NT2/D1 (cell line): Measurements from ENCODE around the gene ENTHD1.

Source experiments
- DNase-seq: peaks from one replicate; pipeline ENCODE4 v3.0.0-alpha.2; 2011; ENCODE audit warnings: low read depth, low spot score
- H3K27me3 ChIP-seq: 2 replicates; pipeline ENCODE4 v1.6.0; 2011; ENCODE audit warnings: mild to moderate bottlenecking; ENCODE audit not compliant: insufficient read length, insufficient read depth
- H3K36me3 ChIP-seq: 2 replicates; pipeline ENCODE4 v1.6.1; 2011; ENCODE audit warnings: mild to moderate bottlenecking, low read length, mixed read lengths; ENCODE audit not compliant: insufficient read depth, insufficient read length
- H3K4me1 ChIP-seq: 2 replicates; pipeline ENCODE4 v1.5.1; 2011; ENCODE audit not compliant: insufficient read depth, insufficient read length
- H3K4me3 ChIP-seq: 2 replicates; pipeline ENCODE4 v1.5.1; 2011; ENCODE audit warnings: low read depth; ENCODE audit not compliant: insufficient read length
- H3K9ac ChIP-seq: 2 replicates; pipeline ENCODE4 v1.6.0; 2011; ENCODE audit warnings: low read depth; ENCODE audit not compliant: insufficient read length
- H3K9me3 ChIP-seq: 2 replicates; pipeline ENCODE4 v1.5.1; 2011; ENCODE audit warnings: mild to moderate bottlenecking, low read length; ENCODE audit not compliant: insufficient read depth
- SUZ12 ChIP-seq: IDR thresholded peaks from 2 replicates; pipeline ENCODE4 v1.6.1; 2011; ENCODE audit not compliant: insufficient read length, insufficient read depth; ENCODE audit errors: extremely low read depth
- YY1 ChIP-seq: IDR thresholded peaks from 2 replicates; pipeline ENCODE4 v1.6.1; 2011; ENCODE audit not compliant: insufficient read length, insufficient read depth
- ZNF274 ChIP-seq: IDR thresholded peaks from 2 replicates; pipeline ENCODE4 v1.6.1; 2011; ENCODE audit warnings: mild to moderate bottlenecking, low read depth, low read length

The ENTHD1 gene

GRCh38 chr22:39924286-39924685 is 30.7 kb upstream of the ENTHD1 start:
- no peaks in the 10 kb centered on the region for H3K4me1 ChIP-seq
- H3K9me3 ChIP-seq, result no peaks in the 10 kb centered on the region
- no peak overlapping the region for H3K4me3 ChIP-seq
- no peak for DNase-seq
- TF ChIP-seq SUZ12 (no peak), YY1 (no peak), ZNF274 (no peak)
- H3K27me3 ChIP-seq, result no peaks in the 10 kb centered on the region
- H3K36me3 ChIP-seq, result no peaks in the 10 kb centered on the region
- H3K9ac ChIP-seq, result no peak overlapping the region

GRCh38 chr22:39923696-39924095 is 30.1 kb upstream of the ENTHD1 start:
- DNase-seq, result no peak
- Histone ChIP-seq H3K27me3 (no peaks in the 10 kb centered on the region), H3K4me3 (no peak overlapping the region), H3K4me1 (no peaks in the 10 kb centered on the region), H3K36me3 (no peaks in the 10 kb centered on the region), H3K9me3 (no peaks in the 10 kb centered on the region), H3K9ac (no peak overlapping the region)
- no peak for TF ChIP-seq SUZ12

- Histone ChIP-seq H3K4me3 (no peak overlapping the region), H3K36me3 (no peaks in the 10 kb centered on the region), H3K9ac (no peak overlapping the region), H3K27me3 (no peaks in the 10 kb centered on the region), H3K4me1 (no peaks in the 10 kb centered on the region), H3K9me3 (no peaks in the 10 kb centered on the region)
- TF ChIP-seq SUZ12 (no peak), YY1 (no peak), ZNF274 (no peak)
- DNase-seq, result no peak
Observed at GRCh38 chr22:39920134-39920743, 26.7 kb upstream of the ENTHD1 start.

GRCh38 chr22:39917776-39918495 is 24.4 kb upstream of the ENTHD1 start:
- Histone ChIP-seq H3K9ac (no peak overlapping the region), H3K4me1 (no peaks in the 10 kb centered on the region), H3K27me3 (no peaks in the 10 kb centered on the region), H3K36me3 (no peaks in the 10 kb centered on the region), H3K9me3 (no peaks in the 10 kb centered on the region), H3K4me3 (no peak overlapping the region)
- no peak for DNase-seq
- TF ChIP-seq ZNF274, result no peak
- no peak for TF ChIP-seq YY1
- no peak for TF ChIP-seq SUZ12

- no peak for DNase-seq
- TF ChIP-seq SUZ12, result no peak
- no peak for TF ChIP-seq YY1
- TF ChIP-seq ZNF274, result no peak
Observed at GRCh38 chr22:39917197-39917643, 23.7 kb upstream of the ENTHD1 start.

GRCh38 chr22:39916496-39916895 is 22.9 kb upstream of the ENTHD1 start:
- H3K4me3 ChIP-seq, result no peak overlapping the region
- H3K9me3 ChIP-seq, result no peaks in the 10 kb centered on the region
- H3K4me1 ChIP-seq, result no peaks in the 10 kb centered on the region
- no peak overlapping the region for H3K9ac ChIP-seq
- H3K27me3 ChIP-seq, result no peaks in the 10 kb centered on the region
- no peak for TF ChIP-seq YY1
- TF ChIP-seq SUZ12, result no peak
- no peak for TF ChIP-seq ZNF274
- DNase-seq, result no peak
- no peaks in the 10 kb centered on the region for H3K36me3 ChIP-seq

More at GRCh38 chr22:39917197-39917643, 23.7 kb upstream of the ENTHD1 start:
- no peak overlapping the region for H3K9ac ChIP-seq
- no peaks in the 10 kb centered on the region for H3K9me3 ChIP-seq
- H3K4me3 ChIP-seq, result no peak overlapping the region
- no peaks in the 10 kb centered on the region for H3K27me3 ChIP-seq
- no peaks in the 10 kb centered on the region for H3K36me3 ChIP-seq
- no peaks in the 10 kb centered on the region for H3K4me1 ChIP-seq

- no peak overlapping the region for H3K9ac ChIP-seq
- H3K9me3 ChIP-seq, result no peaks in the 10 kb centered on the region
- no peak for DNase-seq
- H3K36me3 ChIP-seq, result no peaks in the 10 kb centered on the region
- H3K27me3 ChIP-seq, result no peaks in the 10 kb centered on the region
- TF ChIP-seq ZNF274, result no peak
- no peak for TF ChIP-seq SUZ12
- no peak for TF ChIP-seq YY1
- no peaks in the 10 kb centered on the region for H3K4me1 ChIP-seq
- no peak overlapping the region for H3K4me3 ChIP-seq
Observed at GRCh38 chr22:39915295-39915726, 21.8 kb upstream of the ENTHD1 start.
